Spleen (tissue), 7 donors: ENCODE measurements around the gene MED13L.

Source experiments
- CTCF ChIP-seq, 11 experiments: fragments of 200-600 bp in 7 of 11; fragments of 450-650 bp in 4 of 11; sonication (generic) in 4 of 11; IDR thresholded peaks in 8 of 11; conservative IDR thresholded peaks in 3 of 11; 1 replicate in 7 of 11; 2 replicates in 4 of 11; pipeline versions ENCODE4 v1.4.0 to v1.8.0; 2016 to 2021; ENCODE audit warnings: antibody characterized with exemption in 11 of 11, inconsistent platforms in 4 of 11, mild to moderate bottlenecking in 1 of 11
- POLR2AphosphoS5 ChIP-seq, 3 donors: sonication (generic); formaldehyde crosslinking; IDR thresholded peaks; one replicate each; pipeline ENCODE4 v1.5.1; 2017; ENCODE audit warnings: antibody characterized with exemption in 3 of 3
- donor health status: DM: no; HTN: no; CAD: no; lungs with moderate emphysema.
- donor health status: DM: no; HTN: no; CAD: no.
- donor health status: DM: no; HTN: no; CAD: no.

GRCh38 chr12:116304621-116305020 is 27.1 kb upstream of the MED13L start:
- TF ChIP-seq CTCF (IDR thresholded peaks at IDR 0.05 in 8 of 11, conservative IDR thresholded peaks at IDR 0.05 in 3 of 11) (no peak), POLR2AphosphoS5 (IDR thresholded peaks at IDR 0.05) (no peak)
